ENCODE results near the gene MME.

DNA sequence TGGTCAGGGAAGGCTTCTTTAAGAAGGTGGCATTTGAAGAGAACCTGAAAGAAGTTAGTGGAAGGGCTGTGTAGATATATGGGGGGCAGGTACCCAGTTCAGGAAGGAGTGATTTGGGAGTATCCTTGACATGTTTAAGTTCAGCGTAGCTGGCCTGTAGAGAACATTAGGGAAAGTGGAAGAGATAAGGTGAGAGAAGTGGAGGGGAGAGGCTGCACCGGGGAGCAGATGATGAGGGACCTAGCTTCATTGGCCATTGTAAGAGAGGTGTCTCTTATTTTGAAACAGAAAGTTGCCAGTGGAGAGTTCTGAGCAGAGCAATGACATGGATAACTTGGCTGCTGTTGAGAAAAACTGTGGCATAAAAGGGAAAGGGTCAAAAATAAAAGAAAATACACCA, 44.6 kb upstream of the MME start:
- TF ChIP-seq, protein P1, sequence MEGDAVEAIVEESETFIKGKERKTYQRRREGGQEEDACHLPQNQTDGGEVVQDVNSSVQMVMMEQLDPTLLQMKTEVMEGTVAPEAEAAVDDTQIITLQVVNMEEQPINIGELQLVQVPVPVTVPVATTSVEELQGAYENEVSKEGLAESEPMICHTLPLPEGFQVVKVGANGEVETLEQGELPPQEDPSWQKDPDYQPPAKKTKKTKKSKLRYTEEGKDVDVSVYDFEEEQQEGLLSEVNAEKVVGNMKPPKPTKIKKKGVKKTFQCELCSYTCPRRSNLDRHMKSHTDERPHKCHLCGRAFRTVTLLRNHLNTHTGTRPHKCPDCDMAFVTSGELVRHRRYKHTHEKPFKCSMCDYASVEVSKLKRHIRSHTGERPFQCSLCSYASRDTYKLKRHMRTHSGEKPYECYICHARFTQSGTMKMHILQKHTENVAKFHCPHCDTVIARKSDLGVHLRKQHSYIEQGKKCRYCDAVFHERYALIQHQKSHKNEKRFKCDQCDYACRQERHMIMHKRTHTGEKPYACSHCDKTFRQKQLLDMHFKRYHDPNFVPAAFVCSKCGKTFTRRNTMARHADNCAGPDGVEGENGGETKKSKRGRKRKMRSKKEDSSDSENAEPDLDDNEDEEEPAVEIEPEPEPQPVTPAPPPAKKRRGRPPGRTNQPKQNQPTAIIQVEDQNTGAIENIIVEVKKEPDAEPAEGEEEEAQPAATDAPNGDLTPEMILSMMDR (conservative IDR thresholded peaks at IDR 0.05; ENCODE audit: low read length): no peak
- no peak for TF ChIP-seq EZH2phosphoT487 (IDR thresholded peaks at IDR 0.05; ENCODE audit: borderline replicate concordance)
